Karpas-422 (cell line): ENCODE data around the gene POU3F2. TPM values are rescaled to one million over a fixed set of nuclear protein-coding genes. Genes with fewer than 3 reads are reported as not detected.

Experiments used
- DNase-seq: peaks from one replicate; pipeline ENCODE4 v3.0.0-alpha.2; 2015
- H2AFZ ChIP-seq: fragments of 200-600 bp; sonication (generic); 2 replicates; pipeline ENCODE4 v1.6.1; 2014; ENCODE audit warnings: antibody characterized with exemption, low read length, mixed read lengths
- H3K27ac ChIP-seq: fragments of 200-600 bp; sonication (generic); 2 replicates; pipeline ENCODE4 v1.5.1; 2014; ENCODE audit warnings: mild to moderate bottlenecking, low read length, moderate library complexity
- H3K27me3 ChIP-seq: fragments of 200-600 bp; sonication (generic); 2 replicates; pipeline ENCODE4 v1.6.1; 2014; ENCODE audit warnings: low read length, mixed read lengths
- H3K36me3 ChIP-seq: fragments of 200-600 bp; sonication (generic); 2 replicates; pipeline ENCODE4 v1.6.1; 2014; ENCODE audit warnings: low read length, mixed read lengths; ENCODE audit not compliant: insufficient read depth
- H3K4me1 ChIP-seq: fragments of 200-600 bp; sonication (generic); 2 replicates; pipeline ENCODE4 v1.6.1; 2014; ENCODE audit warnings: mild to moderate bottlenecking, low read length, mixed read lengths
- H3K4me2 ChIP-seq: fragments of 200-600 bp; sonication (generic); 2 replicates; pipeline ENCODE4 v1.6.1; 2014; ENCODE audit warnings: low read length, low read depth, mild to moderate bottlenecking; ENCODE audit not compliant: poor library complexity, severe bottlenecking
- H3K4me3 ChIP-seq: fragments of 200-600 bp; sonication (generic); 2 replicates; pipeline ENCODE4 v1.5.1; 2014; ENCODE audit warnings: mild to moderate bottlenecking, antibody characterized with exemption, low read length, mixed read lengths
- H3K79me2 ChIP-seq: fragments of 200-600 bp; sonication (generic); 2 replicates; pipeline ENCODE4 v1.6.1; 2014; ENCODE audit warnings: mild to moderate bottlenecking, low read length, mixed read lengths
- H3K9ac ChIP-seq: fragments of 200-600 bp; sonication (generic); 2 replicates; pipeline ENCODE4 v1.6.0; 2014; ENCODE audit warnings: low read length
- H3K9me2 ChIP-seq: fragments of 200-600 bp; sonication (generic), shearing (Covaris generic); replicated peaks from 2 replicates; pipeline ENCODE4 v1.6.0; 2014; ENCODE audit warnings: mild to moderate bottlenecking, low read length, moderate library complexity; ENCODE audit not compliant: insufficient read depth
- H3K9me3 ChIP-seq: fragments of 300-700, 200-600 bp; sonication (generic); 2 replicates; pipeline ENCODE4 v1.6.1; 2014; ENCODE audit warnings: low read length, mixed read lengths
- H4K20me1 ChIP-seq: fragments of 200-600 bp; sonication (generic); 2 replicates; pipeline ENCODE4 v1.6.1; 2014; ENCODE audit warnings: mild to moderate bottlenecking, antibody characterized with exemption, low read length, low read depth; ENCODE audit not compliant: insufficient read depth
- total RNA-seq: library from RNA; depleted of rRNA; stranded (reverse); fragments of >200 nt; shearing (Covaris generic); gene quantifications from 2 replicates; pipeline ENCODE4 v1.2.3, GENCODE V29; 2014; ENCODE audit warnings: low replicate concordance; rRNA removed

POU3F2 gene
- total RNA-seq: not detected in 2 replicates

GRCh38 chr6:98834060-98835031 is at the start of gene POU3F2:
TSS of gene POU3F2 (plus strand) at chr6:98834574. CDS start at chr6:98834874, 300 bp downstream.
- no peak for DNase-seq
- H3K4me2 ChIP-seq: no peak within 1 kb of the TSS
- H4K20me1 ChIP-seq: no peaks in the 10 kb centered on the region
- no peak within 1 kb of the TSS for H3K4me3 ChIP-seq
- no peaks in the 10 kb centered on the region for H3K4me1 ChIP-seq
- H3K9ac ChIP-seq: no peak within 1 kb of the TSS
- no peaks in the 10 kb centered on the region for H3K36me3 ChIP-seq
- no peaks in the 10 kb centered on the region for H3K9me2 ChIP-seq
- H3K27ac ChIP-seq: no peak within 1 kb of the TSS
- no peaks in the 10 kb centered on the region for H3K27me3 ChIP-seq
- no peaks in the 10 kb centered on the region for H3K9me3 ChIP-seq
- no peak within 1 kb of the TSS for H2AFZ ChIP-seq
- no peaks in the 10 kb centered on the region for H3K79me2 ChIP-seq

- H4K20me1 ChIP-seq: no peaks in the 10 kb centered on the region
- no peak overlapping the region for H3K4me3 ChIP-seq
- no peak overlapping the region for H3K9ac ChIP-seq
- DNase-seq: no peak
- no peaks in the 10 kb centered on the region for H3K9me2 ChIP-seq
- no peaks in the 10 kb centered on the region for H3K4me1 ChIP-seq
- no peak overlapping the region for H3K27ac ChIP-seq
- H3K4me2 ChIP-seq: no peak overlapping the region
- H3K9me3 ChIP-seq: no peaks in the 10 kb centered on the region
- H3K36me3 ChIP-seq: no peaks in the 10 kb centered on the region
- no peaks in the 10 kb centered on the region for H3K79me2 ChIP-seq
- H3K27me3 ChIP-seq: no peaks in the 10 kb centered on the region
- H2AFZ ChIP-seq: no peak overlapping the region
Measured at GRCh38 chr6:98787435-98787834, 46.9 kb upstream of the POU3F2 start.

GRCh38 chr6:98787961-98788360 is 46.4 kb upstream of the POU3F2 start:
- no peak for DNase-seq
- no peaks in the 10 kb centered on the region for H3K9me3 ChIP-seq
- H2AFZ ChIP-seq: no peak overlapping the region

GRCh38 chr6:98794307-98794842 is 40.0 kb upstream of the POU3F2 start:
- no peak overlapping the region for H3K27ac ChIP-seq

More at GRCh38 chr6:98787961-98788360, 46.4 kb upstream of the POU3F2 start:
- no peaks in the 10 kb centered on the region for H3K79me2 ChIP-seq
- H3K27ac ChIP-seq: no peak overlapping the region
- no peak overlapping the region for H3K4me3 ChIP-seq
- H3K36me3 ChIP-seq: no peaks in the 10 kb centered on the region
- H3K27me3 ChIP-seq: no peaks in the 10 kb centered on the region
- no peak overlapping the region for H3K9ac ChIP-seq
- no peaks in the 10 kb centered on the region for H3K4me1 ChIP-seq
- no peak overlapping the region for H3K4me2 ChIP-seq
- H3K9me2 ChIP-seq: no peaks in the 10 kb centered on the region
- no peaks in the 10 kb centered on the region for H4K20me1 ChIP-seq

GRCh38 chr6:98797217-98797994 is 37.0 kb upstream of the POU3F2 start:
- H3K79me2 ChIP-seq: no peaks in the 10 kb centered on the region
- no peaks in the 10 kb centered on the region for H3K4me1 ChIP-seq
- H3K27me3 ChIP-seq: no peaks in the 10 kb centered on the region
- no peak overlapping the region for H3K9ac ChIP-seq
- H3K9me2 ChIP-seq: no peaks in the 10 kb centered on the region
- H2AFZ ChIP-seq: no peak overlapping the region
- H4K20me1 ChIP-seq: no peaks in the 10 kb centered on the region
- H3K27ac ChIP-seq: no peak overlapping the region
- DNase-seq: no peak
- H3K4me3 ChIP-seq: no peak overlapping the region
- H3K36me3 ChIP-seq: no peaks in the 10 kb centered on the region
- no peak overlapping the region for H3K4me2 ChIP-seq
- no peaks in the 10 kb centered on the region for H3K9me3 ChIP-seq

More at GRCh38 chr6:98794307-98794842, 40.0 kb upstream of the POU3F2 start:
- no peaks in the 10 kb centered on the region for H3K9me3 ChIP-seq
- H4K20me1 ChIP-seq: no peaks in the 10 kb centered on the region
- no peak overlapping the region for H2AFZ ChIP-seq
- H3K4me1 ChIP-seq: no peaks in the 10 kb centered on the region
- no peaks in the 10 kb centered on the region for H3K27me3 ChIP-seq
- H3K9me2 ChIP-seq: no peaks in the 10 kb centered on the region
- DNase-seq: no peak
- H3K36me3 ChIP-seq: no peaks in the 10 kb centered on the region
- no peak overlapping the region for H3K4me3 ChIP-seq
- H3K4me2 ChIP-seq: no peak overlapping the region
- H3K9ac ChIP-seq: no peak overlapping the region
- no peaks in the 10 kb centered on the region for H3K79me2 ChIP-seq

- no peak overlapping the region for H3K27ac ChIP-seq
- H2AFZ ChIP-seq: no peak overlapping the region
- no peaks in the 10 kb centered on the region for H3K4me1 ChIP-seq
- H3K4me2 ChIP-seq: no peak overlapping the region
- H4K20me1 ChIP-seq: no peaks in the 10 kb centered on the region
- 0 out of 2 replicates have a peak, but pooled peaks cover 3% of the 10 kb centered on the region for H3K9me2 ChIP-seq
- H3K79me2 ChIP-seq: no peaks in the 10 kb centered on the region
- no peaks in the 10 kb centered on the region for H3K27me3 ChIP-seq
- H3K9me3 ChIP-seq: no peaks in the 10 kb centered on the region
- DNase-seq: no peak
- H3K4me3 ChIP-seq: no peak overlapping the region
- H3K36me3 ChIP-seq: no peaks in the 10 kb centered on the region
- no peak overlapping the region for H3K9ac ChIP-seq
Measured at GRCh38 chr6:98800866-98801265, 33.5 kb upstream of the POU3F2 start.

GRCh38 chr6:98808541-98809210 is 25.7 kb upstream of the POU3F2 start:
- H3K79me2 ChIP-seq: no peaks in the 10 kb centered on the region
- no peak overlapping the region for H3K27ac ChIP-seq
- H3K9me3 ChIP-seq: no peaks in the 10 kb centered on the region
- no peak overlapping the region for H2AFZ ChIP-seq
- H3K4me3 ChIP-seq: no peak overlapping the region
- DNase-seq: no peak
- no peak overlapping the region for H3K4me2 ChIP-seq
- no peak overlapping the region for H3K9ac ChIP-seq
- H4K20me1 ChIP-seq: no peaks in the 10 kb centered on the region
- no peaks in the 10 kb centered on the region for H3K27me3 ChIP-seq
- H3K36me3 ChIP-seq: no peaks in the 10 kb centered on the region
- no peaks in the 10 kb centered on the region for H3K4me1 ChIP-seq
- H3K9me2 ChIP-seq: 0 out of 2 replicates have a peak, but pooled peaks cover 3% of the 10 kb centered on the region
